Loucy (cell line): ENCODE results near the gene COX4I2.

Experiments used
- H2AFZ ChIP-seq: fragments of 200-600 bp; sonication (generic); 2 replicates; pipeline ENCODE4 v1.6.0; 2016; ENCODE audit warnings: antibody characterized with exemption, mild to moderate bottlenecking, low read length, moderate library complexity
- H3F3A ChIP-seq: fragments of 200-600 bp; 2 replicates; pipeline ENCODE4 v1.6.0; 2016; ENCODE audit warnings: antibody characterized with exemption, low read depth, mild to moderate bottlenecking
- H3K27me3 ChIP-seq: fragments of 200-600 bp; sonication (generic); 2 replicates; pipeline ENCODE4 v1.6.1; 2014; ENCODE audit warnings: low read length, mild to moderate bottlenecking; ENCODE audit not compliant: insufficient read depth, poor library complexity, severe bottlenecking
- H3K36me3 ChIP-seq: fragments of 200-600 bp; sonication (generic); 2 replicates; pipeline ENCODE4 v1.6.1; 2016; ENCODE audit warnings: low read length; ENCODE audit not compliant: insufficient read depth
- H3K4me1 ChIP-seq: fragments of 200-600 bp; sonication (generic); 2 replicates; pipeline ENCODE4 v1.5.1; 2014; ENCODE audit warnings: low read length, mild to moderate bottlenecking; ENCODE audit not compliant: insufficient read depth, poor library complexity, severe bottlenecking
- H3K4me2 ChIP-seq: fragments of 200-600 bp; sonication (generic); 2 replicates; pipeline ENCODE4 v1.6.0; 2014; ENCODE audit warnings: antibody characterized with exemption, low read length, low read depth, mild to moderate bottlenecking; ENCODE audit not compliant: poor library complexity, severe bottlenecking
- H3K4me3 ChIP-seq: fragments of 200-600 bp; sonication (generic); 2 replicates; pipeline ENCODE4 v1.5.1; 2014; ENCODE audit warnings: low read length, mild to moderate bottlenecking, mixed read lengths; ENCODE audit not compliant: poor library complexity, severe bottlenecking
- H3K79me2 ChIP-seq: fragments of 200-600 bp; sonication (generic); 2 replicates; pipeline ENCODE4 v1.6.1; 2014; ENCODE audit warnings: low read length; ENCODE audit not compliant: insufficient read depth
- H3K9ac ChIP-seq: fragments of 200-600 bp; sonication (generic); 2 replicates; pipeline ENCODE4 v1.6.0; 2014; ENCODE audit warnings: mild to moderate bottlenecking, low read depth, low read length, moderate library complexity; ENCODE audit not compliant: poor library complexity, severe bottlenecking
- H3K9me2 ChIP-seq: fragments of 200-600 bp; sonication (generic); replicated peaks from 2 replicates; pipeline ENCODE4 v1.6.1; 2016; ENCODE audit warnings: low read depth, low read length, mixed read lengths
- H3K9me3 ChIP-seq: fragments of 200-600 bp; sonication (generic); 2 replicates; pipeline ENCODE4 v1.6.1; 2014; ENCODE audit warnings: mild to moderate bottlenecking, antibody characterized with exemption, low read length, low read depth; ENCODE audit not compliant: insufficient read depth
- H4K20me1 ChIP-seq: fragments of 200-600 bp; sonication (generic); 2 replicates; pipeline ENCODE4 v1.6.0; 2014; ENCODE audit warnings: antibody characterized with exemption, low read length, mild to moderate bottlenecking; ENCODE audit not compliant: insufficient read depth, poor library complexity, severe bottlenecking
- CTCF ChIP-seq: fragments of 200-600 bp; sonication (generic); conservative IDR thresholded peaks from 2 replicates; pipeline ENCODE4 v1.5.1; 2014; ENCODE audit warnings: mild to moderate bottlenecking, antibody characterized with exemption, low read length
- EZH2phosphoT487 ChIP-seq: fragments of 200-600 bp; IDR thresholded peaks from 2 replicates; pipeline ENCODE4 v1.6.1; 2018; ENCODE audit warnings: antibody characterized with exemption, mild to moderate bottlenecking, moderate library complexity, borderline replicate concordance

COX4I2 gene

GRCh38 chr20:31669876-31670275, 32.2 kb downstream of the COX4I2 start:
- H3K79me2 ChIP-seq: peaks cover 64% of the 10 kb centered on the region
- peaks cover 46% of the 10 kb centered on the region for H3K4me1 ChIP-seq
- TF ChIP-seq CTCF (no peak), EZH2phosphoT487 (no peak)
- peaks cover 14% of the 10 kb centered on the region for H3F3A ChIP-seq
- peaks cover 36% of the 10 kb centered on the region; the same call in 1 of the 2 replicates for H3K36me3 ChIP-seq
- no peak overlapping the region for H2AFZ ChIP-seq
- no peaks in the 10 kb centered on the region for H4K20me1 ChIP-seq
- no peak overlapping the region for H3K9ac ChIP-seq
- no peaks in the 10 kb centered on the region for H3K9me3 ChIP-seq
- H3K27me3 ChIP-seq: no peaks in the 10 kb centered on the region
- H3K9me2 ChIP-seq: no peaks in the 10 kb centered on the region
- H3K4me3 ChIP-seq: no peak overlapping the region
- no peak overlapping the region for H3K4me2 ChIP-seq

GRCh38 chr20:31670371-31671228, 32.9 kb downstream of the COX4I2 start:
- Histone ChIP-seq H3K9me3 (no peaks in the 10 kb centered on the region), H2AFZ (no peak overlapping the region), H3K9me2 (no peaks in the 10 kb centered on the region), H3K36me3 (peaks cover 29% of the 10 kb centered on the region; the same call in 1 of the 2 replicates), H3K27me3 (no peaks in the 10 kb centered on the region), H3K4me3 (no peak overlapping the region), H3K79me2 (peaks cover 64% of the 10 kb centered on the region), H3K4me2 (no peak overlapping the region), H3K9ac (no peak overlapping the region), H4K20me1 (no peaks in the 10 kb centered on the region), H3F3A (peaks cover 17% of the 10 kb centered on the region), H3K4me1 (peaks cover 53% of the 10 kb centered on the region)
- no peak for TF ChIP-seq EZH2phosphoT487
- TF ChIP-seq CTCF: no peak

GRCh38 chr20:31671324-31671723, 33.6 kb downstream of the COX4I2 start:
- Histone ChIP-seq H3K27me3 (no peaks in the 10 kb centered on the region), H3K79me2 (peaks cover 61% of the 10 kb centered on the region), H3K9me2 (no peaks in the 10 kb centered on the region), H3K4me3 (no peak overlapping the region), H4K20me1 (no peaks in the 10 kb centered on the region), H3F3A (peaks cover 18% of the 10 kb centered on the region), H3K4me2 (no peak overlapping the region), H3K9me3 (no peaks in the 10 kb centered on the region), H2AFZ (no peak overlapping the region), H3K4me1 (peaks cover 56% of the 10 kb centered on the region), H3K9ac (no peak overlapping the region), H3K36me3 (peaks cover 21% of the 10 kb centered on the region; the same call in 1 of the 2 replicates)
- TF ChIP-seq CTCF: no peak
- TF ChIP-seq EZH2phosphoT487: no peak
